Heart left ventricle (tissue), 13 donors: ENCODE data around the gene MRPL14.

ENCODE experiments used
- POLR2A ChIP-seq, 2 donors: fragments of 450-650 bp; IDR thresholded peaks; one replicate each; pipeline ENCODE4 v1.6.1; 2017; ENCODE audit warnings: antibody characterized with exemption in 2 of 2, mild to moderate bottlenecking in 2 of 2, moderate library complexity in 2 of 2
- TF ChIP-seq, protein P1 (sequence below), 12 donors: fragments of 200-600 bp; sonication (generic) in 4 of 12; IDR thresholded peaks; one replicate each; pipeline versions ENCODE4 v1.5.0 to v1.8.0; 2018 to 2022; ENCODE audit warnings: antibody characterized with exemption in 12 of 12, mild to moderate bottlenecking in 5 of 12
- donor health status: ischemic (EF 13 %, LVEDD 7.1; RV severe dilation, severe dysfunction).
- donor health status: DM: no; HTN: yes; CAD: no.
- donor health status: DM: no; HTN: no; CAD: no.
- donor health status: ischemic (EF 25% LVEDD 6.9; RV normal size, moderate dysfunction).
- donor health status: ischemic (EF 25% LVEDD 5.7; RV mildly dilated, moderate dysfunction).
- donor health status: ischemic (EF 35%, LVEDD 5.7; RV mildly dilated, moderate dysfunction).
- donor health status: nonischemic (EF 11% LVEDD 7.7; RV severe dilation, severe dysfunction).
- donor health status: DM: yes; HTN: yes; CAD: no.
- donor health status: PGD.
- donor health status: ischemic (EF 29% LVEDD 5.4; RV normal size, mild dysfunction).
- donor health status: nonischemic (EF 23%, LVEDD 6.1; RV moderate dilation, normal function).

GRCh38 chr6:44138717-44139350, 11.6 kb upstream of the MRPL14 start:
- TF ChIP-seq, protein P1, sequence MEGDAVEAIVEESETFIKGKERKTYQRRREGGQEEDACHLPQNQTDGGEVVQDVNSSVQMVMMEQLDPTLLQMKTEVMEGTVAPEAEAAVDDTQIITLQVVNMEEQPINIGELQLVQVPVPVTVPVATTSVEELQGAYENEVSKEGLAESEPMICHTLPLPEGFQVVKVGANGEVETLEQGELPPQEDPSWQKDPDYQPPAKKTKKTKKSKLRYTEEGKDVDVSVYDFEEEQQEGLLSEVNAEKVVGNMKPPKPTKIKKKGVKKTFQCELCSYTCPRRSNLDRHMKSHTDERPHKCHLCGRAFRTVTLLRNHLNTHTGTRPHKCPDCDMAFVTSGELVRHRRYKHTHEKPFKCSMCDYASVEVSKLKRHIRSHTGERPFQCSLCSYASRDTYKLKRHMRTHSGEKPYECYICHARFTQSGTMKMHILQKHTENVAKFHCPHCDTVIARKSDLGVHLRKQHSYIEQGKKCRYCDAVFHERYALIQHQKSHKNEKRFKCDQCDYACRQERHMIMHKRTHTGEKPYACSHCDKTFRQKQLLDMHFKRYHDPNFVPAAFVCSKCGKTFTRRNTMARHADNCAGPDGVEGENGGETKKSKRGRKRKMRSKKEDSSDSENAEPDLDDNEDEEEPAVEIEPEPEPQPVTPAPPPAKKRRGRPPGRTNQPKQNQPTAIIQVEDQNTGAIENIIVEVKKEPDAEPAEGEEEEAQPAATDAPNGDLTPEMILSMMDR (IDR thresholded peaks at IDR 0.05), result no peak
- TF ChIP-seq POLR2A (IDR thresholded peaks at IDR 0.05), result no peak
